ENCODE data around the gene MMP24.

Gene MMP24

DNA sequence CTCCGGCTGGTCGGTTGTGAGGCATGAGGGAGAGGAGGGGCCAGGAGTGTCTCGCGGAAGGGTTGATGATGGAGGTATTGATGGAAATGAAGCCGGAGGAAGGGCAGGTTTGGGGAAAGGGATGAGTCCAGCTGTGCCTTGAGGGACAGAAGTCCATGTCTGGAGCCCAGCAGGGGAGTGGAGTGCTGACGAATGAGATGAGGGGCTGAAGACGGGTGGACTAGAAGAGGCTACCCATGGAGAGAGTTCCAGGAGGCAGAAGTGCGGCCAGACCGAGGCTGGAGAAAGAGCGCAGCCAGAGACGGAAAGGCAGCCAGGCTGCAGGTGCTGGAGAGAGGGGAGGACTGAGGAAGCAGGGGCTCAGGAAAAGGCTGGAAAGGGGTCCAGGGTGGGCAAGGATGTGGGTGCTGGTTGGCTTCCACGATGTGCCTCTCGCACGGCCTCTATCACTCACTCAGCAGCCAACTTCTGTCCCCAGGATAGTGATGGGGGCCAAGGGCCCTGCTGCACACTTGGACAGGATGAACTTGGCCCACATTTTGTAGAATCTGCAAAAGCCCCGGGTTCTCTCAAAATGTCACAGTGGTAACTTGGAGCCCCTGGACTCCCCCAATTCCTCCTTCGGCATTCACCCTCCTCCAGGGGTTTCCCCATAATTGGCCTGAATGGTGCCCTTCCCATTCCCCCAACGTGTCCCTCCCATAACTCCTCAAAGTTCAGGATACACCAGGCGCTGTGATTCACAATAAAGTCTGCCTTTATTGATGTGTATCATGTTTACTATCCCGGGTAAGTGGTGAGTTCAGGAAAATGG, 58.7 kb downstream of the MMP24 start:
- DNase-seq: no peak
- ChIA-PET CTCF (interaction anchor here (0.5 to 3.4 kb wide), 6 partner anchors 10 to 1319 kb away, joined by 3 to 16 read pairs (median 3); no protein-coding TSS in a partner anchor), POLR2A (no interaction called here)
- peak overlapping the region in 1 of 2 experiments; percentile 81 for H3K27ac ChIP-seq (ENCODE audit: insufficient read depth in 1 of 2, low read depth in 1 of 2, low read length in 2 of 2, poor library complexity in 1 of 2, severe bottlenecking in 2 of 2)
- 60% methylated on average over 14 of the region's 19 CpGs for WGBS (ENCODE audit: insufficient coverage)
- peak overlapping the region; percentile 21 to 90 (median 77) for H3K4me3 ChIP-seq (ENCODE audit: control insufficient read depth in 1 of 7, extremely low read depth in 1 of 7, insufficient read depth in 4 of 7, low read depth in 2 of 7, low read length in 6 of 7)
- no peaks in the 10 kb centered on the region for H3K9me3 ChIP-seq (ENCODE audit: control extremely low read depth in 1 of 5, control insufficient read depth in 4 of 5, insufficient read depth in 2 of 5, low read depth in 1 of 5, low read length in 4 of 5)
- peaks cover 2 to 17% (median 14%) of the 10 kb centered on the region in 4 experiments for H3K4me1 ChIP-seq (ENCODE audit: control extremely low read depth in 1 of 4, control insufficient read depth in 4 of 4, insufficient read depth in 4 of 4, low read length in 3 of 4)
- peaks cover 0 to 11% (median 8%) of the 10 kb centered on the region in 4 experiments for H3K36me3 ChIP-seq (ENCODE audit: control insufficient read depth in 4 of 4, insufficient read depth in 4 of 4, low read length in 3 of 4)
- no peaks in the 10 kb centered on the region for H3K27me3 ChIP-seq (replicated peaks in 2 of 5; ENCODE audit: control insufficient read depth in 4 of 5, insufficient read depth in 5 of 5, low read length in 4 of 5)

DNA sequence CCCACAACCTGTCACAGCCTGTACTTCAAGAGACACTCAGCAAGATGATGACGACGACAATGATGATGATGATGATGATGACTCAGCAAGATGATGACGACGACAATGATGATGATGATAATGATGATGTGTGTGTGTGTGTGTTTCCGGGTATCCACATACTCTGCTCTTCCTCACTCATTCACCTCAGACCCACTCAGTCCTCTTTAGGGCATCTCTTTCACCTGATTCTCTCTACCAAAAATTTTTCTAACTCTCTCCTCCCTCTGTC, 59.3 kb downstream of the MMP24 start:
- CTCF ChIA-PET: interaction anchor here (1.1 kb wide), 2 partner anchors 10 to 18 kb away, joined by 3 read pairs; no protein-coding TSS in a partner anchor
- H3K27me3 ChIP-seq (replicated peaks in 2 of 5; ENCODE audit: control insufficient read depth in 4 of 5, insufficient read depth in 5 of 5, low read length in 4 of 5): no peaks in the 10 kb centered on the region
- 75% methylated on average over 2 of the region's 5 CpGs for WGBS (ENCODE audit: insufficient coverage)
- H3K4me1 ChIP-seq (ENCODE audit: control extremely low read depth in 1 of 4, control insufficient read depth in 4 of 4, insufficient read depth in 4 of 4, low read length in 3 of 4): peaks cover 2 to 17% (median 14%) of the 10 kb centered on the region in 4 experiments
- no peaks in the 10 kb centered on the region for H3K9me3 ChIP-seq (ENCODE audit: control extremely low read depth in 1 of 5, control insufficient read depth in 4 of 5, insufficient read depth in 2 of 5, low read depth in 1 of 5, low read length in 4 of 5)
- H3K4me3 ChIP-seq (ENCODE audit: control insufficient read depth in 1 of 7, extremely low read depth in 1 of 7, insufficient read depth in 4 of 7, low read depth in 2 of 7, low read length in 6 of 7): no peak overlapping the region
- DNase-seq: no peak
- peaks cover 0 to 5% (median 3%) of the 10 kb centered on the region in 4 experiments for H3K36me3 ChIP-seq (ENCODE audit: control insufficient read depth in 4 of 4, insufficient read depth in 4 of 4, low read length in 3 of 4)
- no peak overlapping the region for H3K27ac ChIP-seq (ENCODE audit: insufficient read depth in 1 of 2, low read depth in 1 of 2, low read length in 2 of 2, poor library complexity in 1 of 2, severe bottlenecking in 2 of 2)
- POLR2A ChIA-PET: no interaction called here

GRCh38 chr20:35286077-35286898, 59.8 kb downstream of the MMP24 start:
- DNase-seq: no peak
- ChIA-PET POLR2A (no interaction called here), CTCF (interaction anchor here (1.1 kb wide), 2 partner anchors 10 to 17 kb away, joined by 3 read pairs; no protein-coding TSS in a partner anchor)
- H3K4me1 ChIP-seq (ENCODE audit: control extremely low read depth in 1 of 4, control insufficient read depth in 4 of 4, insufficient read depth in 4 of 4, low read length in 3 of 4): peaks cover 2 to 17% (median 14%) of the 10 kb centered on the region in 4 experiments
- no peaks in the 10 kb centered on the region for H3K27me3 ChIP-seq (replicated peaks in 2 of 5; ENCODE audit: control insufficient read depth in 4 of 5, insufficient read depth in 5 of 5, low read length in 4 of 5)
- no peak overlapping the region for H3K27ac ChIP-seq (ENCODE audit: insufficient read depth in 1 of 2, low read depth in 1 of 2, low read length in 2 of 2, poor library complexity in 1 of 2, severe bottlenecking in 2 of 2)
- H3K9me3 ChIP-seq (ENCODE audit: control extremely low read depth in 1 of 5, control insufficient read depth in 4 of 5, insufficient read depth in 2 of 5, low read depth in 1 of 5, low read length in 4 of 5): no peaks in the 10 kb centered on the region
- no peak overlapping the region for H3K4me3 ChIP-seq (ENCODE audit: control insufficient read depth in 1 of 7, extremely low read depth in 1 of 7, insufficient read depth in 4 of 7, low read depth in 2 of 7, low read length in 6 of 7)
- WGBS (ENCODE audit: insufficient coverage): 95% methylated on average over 12 of the region's 12 CpGs
- peaks cover 0 to 3% (median 1%) of the 10 kb centered on the region in 4 experiments for H3K36me3 ChIP-seq (ENCODE audit: control insufficient read depth in 4 of 4, insufficient read depth in 4 of 4, low read length in 3 of 4)

DNA sequence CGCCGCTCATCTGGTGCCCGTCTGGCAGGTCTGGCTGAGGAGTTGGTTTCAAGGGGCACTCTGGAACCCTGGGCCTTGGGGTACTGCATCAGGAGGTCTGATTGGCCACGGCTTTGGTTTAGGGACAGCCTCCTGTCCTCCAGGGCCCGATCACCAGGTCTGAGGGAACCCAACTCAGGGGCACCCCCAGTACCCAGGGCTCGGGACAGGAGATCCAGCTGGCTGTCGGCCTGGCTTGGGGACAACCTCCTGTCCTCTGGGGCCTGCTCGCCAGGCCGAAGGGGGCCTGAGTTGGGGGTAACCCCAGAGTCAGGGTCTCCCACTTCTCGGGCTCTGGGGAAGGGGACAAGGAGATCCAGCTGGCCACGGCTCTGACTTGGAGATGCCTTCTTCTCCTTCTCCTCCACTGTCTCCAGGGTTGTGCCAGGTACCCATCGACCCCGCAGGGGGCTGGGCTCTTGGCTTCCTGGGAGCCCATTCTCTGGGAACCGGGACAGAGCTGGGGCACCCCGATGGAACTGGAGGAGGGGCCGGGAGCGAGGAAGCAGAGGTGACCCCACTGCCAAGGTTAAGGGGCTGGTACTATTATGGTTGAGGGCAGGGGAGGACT, 60.5 kb downstream of the MMP24 start:
- Histone ChIP-seq H3K4me3 (ENCODE audit: control insufficient read depth in 1 of 7, extremely low read depth in 1 of 7, insufficient read depth in 4 of 7, low read depth in 2 of 7, low read length in 6 of 7) (no peak overlapping the region), H3K27me3 (replicated peaks in 2 of 5; ENCODE audit: control insufficient read depth in 4 of 5, insufficient read depth in 5 of 5, low read length in 4 of 5) (no peaks in the 10 kb centered on the region), H3K36me3 (ENCODE audit: control insufficient read depth in 4 of 4, insufficient read depth in 4 of 4, low read length in 3 of 4) (peaks cover 0 to 3% (median 1%) of the 10 kb centered on the region in 4 experiments), H3K4me1 (ENCODE audit: control extremely low read depth in 1 of 4, control insufficient read depth in 4 of 4, insufficient read depth in 4 of 4, low read length in 3 of 4) (peaks cover 2 to 17% (median 14%) of the 10 kb centered on the region in 4 experiments), H3K9me3 (ENCODE audit: control extremely low read depth in 1 of 5, control insufficient read depth in 4 of 5, insufficient read depth in 2 of 5, low read depth in 1 of 5, low read length in 4 of 5) (no peaks in the 10 kb centered on the region), H3K27ac (ENCODE audit: insufficient read depth in 1 of 2, low read depth in 1 of 2, low read length in 2 of 2, poor library complexity in 1 of 2, severe bottlenecking in 2 of 2) (no peak overlapping the region)
- ChIA-PET POLR2A (no interaction called here), CTCF (interaction anchor here (1.1 kb wide), 1 partner anchor 9 kb away, joined by 3 read pairs; no protein-coding TSS in a partner anchor)
- WGBS (ENCODE audit: insufficient coverage): 95% methylated on average over 16 of the region's 17 CpGs
- no peak for DNase-seq

GRCh38 chr20:35287509-35288324, 61.2 kb downstream of the MMP24 start:
- ChIA-PET POLR2A (no interaction called here), CTCF (interaction anchor here (0.9 to 4.3 kb wide), 6 partner anchors 8 to 160 kb away, joined by 3 to 17 read pairs (median 4); no protein-coding TSS in a partner anchor)
- H3K27ac ChIP-seq (ENCODE audit: insufficient read depth in 1 of 2, low read depth in 1 of 2, low read length in 2 of 2, poor library complexity in 1 of 2, severe bottlenecking in 2 of 2): no peak overlapping the region
- no peak overlapping the region for H3K4me3 ChIP-seq (ENCODE audit: control insufficient read depth in 1 of 7, extremely low read depth in 1 of 7, insufficient read depth in 4 of 7, low read depth in 2 of 7, low read length in 6 of 7)
- H3K36me3 ChIP-seq (ENCODE audit: control insufficient read depth in 4 of 4, insufficient read depth in 4 of 4, low read length in 3 of 4): no peaks in the 10 kb centered on the region
- peaks cover 2 to 17% (median 14%) of the 10 kb centered on the region in 4 experiments for H3K4me1 ChIP-seq (ENCODE audit: control extremely low read depth in 1 of 4, control insufficient read depth in 4 of 4, insufficient read depth in 4 of 4, low read length in 3 of 4)
- H3K9me3 ChIP-seq (ENCODE audit: control extremely low read depth in 1 of 5, control insufficient read depth in 4 of 5, insufficient read depth in 2 of 5, low read depth in 1 of 5, low read length in 4 of 5): no peaks in the 10 kb centered on the region
- no peaks in the 10 kb centered on the region for H3K27me3 ChIP-seq (replicated peaks in 2 of 5; ENCODE audit: control insufficient read depth in 4 of 5, insufficient read depth in 5 of 5, low read length in 4 of 5)
- 96% methylated on average over 25 of the region's 28 CpGs for WGBS (ENCODE audit: insufficient coverage)
- no peak for DNase-seq

DNA sequence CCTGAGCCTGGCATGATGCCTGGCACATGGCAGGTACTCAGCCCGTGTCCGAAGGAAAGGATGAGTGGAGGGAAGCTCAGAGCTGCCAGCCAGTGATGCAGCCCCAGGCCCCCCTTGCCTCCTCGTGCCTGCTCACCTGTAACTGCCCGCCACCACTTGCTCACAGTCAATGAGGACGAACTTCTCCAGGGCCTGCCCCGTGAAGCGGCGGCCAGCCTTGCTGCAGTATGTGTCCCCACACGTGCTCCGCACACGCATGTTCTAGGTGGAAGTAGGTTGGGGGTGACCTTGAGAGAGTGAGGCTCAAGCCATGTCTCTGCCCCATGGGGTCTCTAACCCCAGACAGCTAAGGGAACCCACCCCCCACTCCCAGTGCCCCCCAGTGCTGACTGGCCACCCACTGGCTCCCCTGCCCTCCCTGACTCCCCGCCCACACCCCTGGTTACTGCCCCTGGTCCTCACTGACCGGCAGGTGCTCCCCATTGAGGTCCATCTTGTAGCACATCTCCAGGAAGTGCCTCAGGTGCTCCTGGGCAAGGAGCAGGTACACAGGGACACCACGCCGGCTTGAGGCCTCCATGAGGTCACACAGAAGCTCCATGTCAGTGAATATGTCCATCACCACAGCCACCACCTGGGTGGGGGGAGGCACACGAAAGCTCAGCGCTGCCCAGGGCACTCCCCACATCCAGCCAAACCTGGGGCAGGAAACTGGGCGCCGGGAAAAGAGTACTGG, 62.0 kb downstream of the MMP24 start:
- H3K36me3 ChIP-seq (ENCODE audit: control insufficient read depth in 4 of 4, insufficient read depth in 4 of 4, low read length in 3 of 4): no peaks in the 10 kb centered on the region
- POLR2A ChIA-PET: no interaction called here
- CTCF ChIA-PET: interaction anchor here (0.9 to 4.3 kb wide), 6 partner anchors 9 to 160 kb away, joined by 3 to 17 read pairs (median 4); no protein-coding TSS in a partner anchor
- no peak for DNase-seq
- no peak overlapping the region for H3K27ac ChIP-seq (ENCODE audit: insufficient read depth in 1 of 2, low read depth in 1 of 2, low read length in 2 of 2, poor library complexity in 1 of 2, severe bottlenecking in 2 of 2)
- 94% methylated on average over 15 of the region's 19 CpGs for WGBS (ENCODE audit: insufficient coverage)
- H3K4me3 ChIP-seq (ENCODE audit: control insufficient read depth in 1 of 7, extremely low read depth in 1 of 7, insufficient read depth in 4 of 7, low read depth in 2 of 7, low read length in 6 of 7): no peak overlapping the region
- H3K9me3 ChIP-seq (ENCODE audit: control extremely low read depth in 1 of 5, control insufficient read depth in 4 of 5, insufficient read depth in 2 of 5, low read depth in 1 of 5, low read length in 4 of 5): no peaks in the 10 kb centered on the region
- H3K4me1 ChIP-seq (ENCODE audit: control extremely low read depth in 1 of 4, control insufficient read depth in 4 of 4, insufficient read depth in 4 of 4, low read length in 3 of 4): peaks cover 0 to 13% (median 9%) of the 10 kb centered on the region in 4 experiments
- H3K27me3 ChIP-seq (replicated peaks in 2 of 5; ENCODE audit: control insufficient read depth in 4 of 5, insufficient read depth in 5 of 5, low read length in 4 of 5): no peaks in the 10 kb centered on the region
